H1 (cell line): ENCODE results near the gene MRI1. TPM values are rescaled to one million over a fixed set of nuclear protein-coding genes. Genes with fewer than 3 reads are reported as not detected.

Source experiments
- CTCF ChIA-PET: fragments of 300-600 bp; sonication (Branson Sonifier 250); formaldehyde crosslinking; loops from one replicate; lab custom pipeline; 2021; ENCODE audit not compliant: partially characterized antibody; lab: Charles Lee
- POLR2A ChIA-PET: fragments of 300-600 bp; sonication (Branson Sonifier 250); formaldehyde crosslinking; loops from one replicate; lab custom pipeline; 2021; ENCODE audit warnings: inconsistent platforms; ENCODE audit not compliant: partially characterized antibody; lab: Charles Lee
- DNase-seq, 2 experiments: peaks; one replicate each; pipeline versions ENCODE4 v3.0.0 to v3.0.0-alpha.2; 2010 to 2022; ENCODE audit warnings: low spot score in 2 of 2, low read depth in 1 of 2, mixed read lengths in 1 of 2
- FAIRE-seq: peaks from 2 replicates; lab custom pipeline; 2011; peaks lifted over from hg19 to GRCh38; lab: Jason Lieb, UNC
- H2AFZ ChIP-seq: 2 replicates; pipeline ENCODE4 v1.8.1; 2012; ENCODE audit warnings: low read length, inconsistent platforms
- H2AK5ac ChIP-seq: 2 replicates; pipeline ENCODE4 v1.6.1; 2013; ENCODE audit warnings: low read depth, low read length
- H2BK120ac ChIP-seq: replicated peaks from 2 replicates; pipeline ENCODE3; 2013; ENCODE audit warnings: low read depth, low read length, inconsistent platforms
- H2BK12ac ChIP-seq: 2 replicates; pipeline ENCODE4 v1.6.1; 2013; ENCODE audit warnings: low read depth, low read length
- H2BK15ac ChIP-seq: 2 replicates; pipeline ENCODE4 v1.6.1; 2013; ENCODE audit warnings: low read length
- H2BK20ac ChIP-seq: 2 replicates; pipeline ENCODE4 v1.6.1; 2013; ENCODE audit warnings: low read length
- H2BK5ac ChIP-seq: 2 replicates; pipeline ENCODE4 v1.6.1; 2013; ENCODE audit warnings: low read depth, low read length
- H3K14ac ChIP-seq: 2 replicates; pipeline ENCODE4 v1.6.1; 2013; ENCODE audit warnings: inconsistent platforms; ENCODE audit not compliant: insufficient read length
- H3K18ac ChIP-seq: 2 replicates; pipeline ENCODE4 v1.6.1; 2013; ENCODE audit warnings: low read length; ENCODE audit errors: extremely low read depth
- H3K23ac ChIP-seq: 2 replicates; pipeline ENCODE4 v1.6.1; 2013; ENCODE audit warnings: inconsistent platforms; ENCODE audit not compliant: insufficient read length
- H3K23me2 ChIP-seq: 2 replicates; pipeline ENCODE4 v1.6.1; 2013; ENCODE audit warnings: low read depth, low read length
- H3K27ac ChIP-seq: 2 replicates; pipeline ENCODE4 v1.6.1; 2011; ENCODE audit warnings: low read depth, low read length, inconsistent platforms
- H3K27me3 ChIP-seq, 4 experiments: replicated peaks in 1 of 4; 1 replicate in 1 of 4; 2 replicates in 3 of 4; pipeline versions ENCODE4 v1.6.1 to v1.8.1; 2011 to 2013; ENCODE audit warnings: low read length in 3 of 4, mild to moderate bottlenecking in 3 of 4, inconsistent platforms in 2 of 4, mixed read lengths in 2 of 4, moderate library complexity in 1 of 4; ENCODE audit not compliant: control insufficient read depth in 3 of 4, insufficient read depth in 3 of 4; ENCODE audit errors: extremely low read depth in 1 of 4
- H3K36me3 ChIP-seq, 4 experiments: 2 replicates each; pipeline versions ENCODE4 v1.6.1 to v1.8.1; 2011 to 2013; ENCODE audit warnings: mild to moderate bottlenecking in 4 of 4, low read length in 3 of 4, moderate library complexity in 2 of 4, control low read depth in 1 of 4, inconsistent platforms in 1 of 4; ENCODE audit not compliant: insufficient read depth in 4 of 4, control insufficient read depth in 2 of 4
- H3K4ac ChIP-seq: replicated peaks from 2 replicates; pipeline ENCODE3; 2013; ENCODE audit warnings: low read length, low read depth, mixed read lengths, inconsistent platforms; ENCODE audit not compliant: insufficient read length
- H3K4me1 ChIP-seq, 4 experiments: replicated peaks in 1 of 4; 1 replicate in 1 of 4; 2 replicates in 3 of 4; pipeline versions ENCODE4 v1.6.1 to v1.8.1; 2011 to 2013; ENCODE audit warnings: low read length in 3 of 4, inconsistent platforms in 2 of 4, mixed read lengths in 1 of 4; ENCODE audit not compliant: insufficient read depth in 4 of 4, control insufficient read depth in 3 of 4
- H3K4me2 ChIP-seq, 2 experiments: 2 replicates each; pipeline versions ENCODE4 v1.6.1 to v1.8.1; 2011 to 2013; ENCODE audit warnings: low read depth in 2 of 2, low read length in 2 of 2, control low read depth in 1 of 2, inconsistent platforms in 1 of 2, mild to moderate bottlenecking in 1 of 2; ENCODE audit not compliant: insufficient read depth in 1 of 2
- H3K4me3 ChIP-seq, 4 experiments: fragments of 200-600, 300-600 bp in 1 of 4; sonication (generic), shearing (Covaris generic), sonication (Bioruptor Twin) in 1 of 4; 2 replicates each; pipeline versions ENCODE4 v1.5.1 to v1.8.1; 2011 to 2016; ENCODE audit warnings: low read length in 4 of 4, low read depth in 3 of 4, control low read depth in 2 of 4, inconsistent platforms in 2 of 4, mild to moderate bottlenecking in 2 of 4, mixed read lengths in 1 of 4, moderate library complexity in 1 of 4; ENCODE audit not compliant: insufficient read depth in 2 of 4; ENCODE audit errors: extremely low read depth in 1 of 4
- H3K56ac ChIP-seq: replicated peaks from 2 replicates; pipeline ENCODE3; 2013; ENCODE audit warnings: low read depth, mild to moderate bottlenecking, mixed read lengths, low read length, inconsistent platforms; ENCODE audit not compliant: insufficient read length
- H3K79me1 ChIP-seq: 2 replicates; pipeline ENCODE4 v1.6.1; 2013; ENCODE audit warnings: low read depth, low read length, control low read depth
- H3K79me2 ChIP-seq, 2 experiments: 2 replicates each; pipeline versions ENCODE4 v1.6.1 to v1.8.1; 2012 to 2013; ENCODE audit warnings: low read length in 2 of 2, mild to moderate bottlenecking in 2 of 2, inconsistent platforms in 1 of 2; ENCODE audit not compliant: insufficient read depth in 2 of 2, control insufficient read depth in 1 of 2
- H3K9ac ChIP-seq, 4 experiments: replicated peaks in 1 of 4; 1 replicate in 1 of 4; 2 replicates in 3 of 4; pipeline versions ENCODE4 v1.6.1 to v1.8.1; 2011 to 2013; ENCODE audit warnings: low read depth in 3 of 4, low read length in 3 of 4, control low read depth in 2 of 4, mild to moderate bottlenecking in 2 of 4, moderate library complexity in 2 of 4, inconsistent platforms in 1 of 4; ENCODE audit errors: extremely low read depth in 1 of 4
- H3K9me3 ChIP-seq, 2 experiments: 2 replicates each; pipeline versions ENCODE4 v1.6.1 to v1.8.1; 2012 to 2013; ENCODE audit warnings: mild to moderate bottlenecking in 2 of 2, moderate library complexity in 2 of 2, control low read depth in 1 of 2, inconsistent platforms in 1 of 2, low read depth in 1 of 2, low read length in 1 of 2, mixed read lengths in 1 of 2; ENCODE audit not compliant: insufficient read depth in 2 of 2
- H4K20me1 ChIP-seq, 2 experiments: replicated peaks in 1 of 2; 2 replicates each; pipeline versions ENCODE3 to v1.8.1; 2011 to 2013; ENCODE audit warnings: inconsistent platforms in 2 of 2, low read length in 2 of 2, mild to moderate bottlenecking in 1 of 2; ENCODE audit not compliant: insufficient read depth in 2 of 2, control insufficient read depth in 1 of 2
- H4K5ac ChIP-seq: 2 replicates; pipeline ENCODE4 v1.6.1; 2013; ENCODE audit warnings: low read length, low read depth, mixed read lengths, inconsistent platforms; ENCODE audit not compliant: insufficient read length
- H4K8ac ChIP-seq: 2 replicates; pipeline ENCODE4 v1.8.0; 2013; ENCODE audit warnings: mild to moderate bottlenecking, moderate library complexity, low read length, inconsistent platforms; ENCODE audit not compliant: insufficient read depth; ENCODE audit errors: extremely low read depth
- H4K91ac ChIP-seq: replicated peaks from 2 replicates; pipeline ENCODE3; 2013; ENCODE audit warnings: low read length, mixed read lengths, inconsistent platforms; ENCODE audit not compliant: insufficient read length
- CHD2 ChIP-seq: IDR thresholded peaks from 2 replicates; pipeline ENCODE4 v1.6.1; 2012; ENCODE audit warnings: low read length, improper control_type of control experiment
- CREB1 ChIP-seq: IDR thresholded peaks from 2 replicates; pipeline ENCODE4 v1.6.1; 2012; ENCODE audit warnings: inconsistent platforms
- CTBP2 ChIP-seq: IDR thresholded peaks from 2 replicates; pipeline ENCODE4 v1.7.0; 2011; ENCODE audit warnings: borderline replicate concordance, mild to moderate bottlenecking, moderate library complexity, mixed read lengths, low read length; ENCODE audit not compliant: insufficient read depth, insufficient read length
- CTCF ChIP-seq, 3 experiments: IDR thresholded peaks; 1 replicate in 2 of 3; 2 replicates in 1 of 3; pipeline versions ENCODE4 v1.5.1 to v1.6.1; 2011; ENCODE audit warnings: low read length in 3 of 3, mild to moderate bottlenecking in 3 of 3, inconsistent platforms in 2 of 3, low read depth in 1 of 3, moderate library complexity in 1 of 3; ENCODE audit not compliant: insufficient read depth in 1 of 3; ENCODE audit errors: control extremely low read depth in 1 of 3
- EGR1 ChIP-seq: IDR thresholded peaks from 2 replicates; pipeline ENCODE4 v1.6.1; 2011; ENCODE audit warnings: low read depth, low read length, borderline replicate concordance
- JUND ChIP-seq: IDR thresholded peaks from 2 replicates; pipeline ENCODE4 v1.6.1; 2011; ENCODE audit warnings: mild to moderate bottlenecking, improper control_type of control experiment, low read length
- PHF8 ChIP-seq: fragments of 200-600 bp; sonication (generic); conservative IDR thresholded peaks from 2 replicates; pipeline ENCODE4 v1.7.1; 2012; ENCODE audit warnings: low read depth, mild to moderate bottlenecking, inconsistent platforms, low read length, moderate library complexity
- RAD21 ChIP-seq, 2 experiments: IDR thresholded peaks in 1 of 2; conservative IDR thresholded peaks in 1 of 2; 2 replicates each; pipeline ENCODE4 v1.6.1; 2011; ENCODE audit warnings: low read depth in 2 of 2, low read length in 2 of 2, improper control_type of control experiment in 1 of 2, inconsistent platforms in 1 of 2, mild to moderate bottlenecking in 1 of 2, moderate library complexity in 1 of 2
- RXRA ChIP-seq: IDR thresholded peaks from 2 replicates; pipeline ENCODE4 v1.6.1; 2011; ENCODE audit warnings: low read depth, mild to moderate bottlenecking, low read length, moderate library complexity; ENCODE audit not compliant: insufficient read depth
- SP4 ChIP-seq: IDR thresholded peaks from 2 replicates; pipeline ENCODE4 v1.6.1; 2012; ENCODE audit warnings: low read length, inconsistent platforms
- TAF7 ChIP-seq: optimal IDR thresholded peaks from 2 replicates; pipeline ENCODE3; 2011; ENCODE audit warnings: low read depth, mild to moderate bottlenecking, inconsistent platforms, low read length, moderate library complexity, borderline replicate concordance
- TBP ChIP-seq: IDR thresholded peaks from 2 replicates; pipeline ENCODE4 v1.6.1; 2011; ENCODE audit warnings: low read depth, low read length, improper control_type of control experiment
- polyA plus RNA-seq, 7 experiments: library from polyadenylated mRNA; depleted of rRNA in 3 of 7; stranded (reverse) in 5 of 7; unstranded in 2 of 7; fragments of >200 nt in 5 of 7; fragments of 200-250 nt in 2 of 7; gene quantifications; 1 replicate in 5 of 7; 2 replicates in 1 of 7; 4 replicates in 1 of 7; pipeline versions ENCODE4 v1.2.1 to v1.2.3, GENCODE V29; 2011 to 2013; ENCODE audit warnings: missing spikeins in 2 of 7, mixed read lengths in 2 of 7
- total RNA-seq: library from RNA; stranded (reverse); fragmentation: NEBNext Ultra II Directional; extraction: Animal tissue kit (Norgen Biotek cat#: 25700); gene quantifications from 2 replicates; pipeline ENCODE4 v1.2.1, GENCODE V29; 2021

The MRI1 gene
- total and polyA plus RNA-seq, 2 of the 8 experiments (the other 6 are each of a cell fraction or from before 2014, with no cell fraction given): 24.5 to 29.5 TPM

- no peak overlapping the region for H2AFZ ChIP-seq
- FAIRE-seq: no peak
- no peaks in the 10 kb centered on the region; a peak in 1 of 4 replicates for H3K79me2 ChIP-seq
- H3K18ac ChIP-seq: no peak overlapping the region
- no peak overlapping the region for H3K4me3 ChIP-seq
- H3K23ac ChIP-seq: no peak overlapping the region
- H2AK5ac ChIP-seq: no peak overlapping the region
- no peaks in the 10 kb centered on the region for H4K20me1 ChIP-seq
- H2BK15ac ChIP-seq: no peak overlapping the region
- H3K27me3 ChIP-seq: no peaks in the 10 kb centered on the region
- no peak overlapping the region for H3K56ac ChIP-seq
- H4K5ac ChIP-seq: no peak overlapping the region
- H3K4me1 ChIP-seq: peaks cover 0 to 5% (median 3%) of the 10 kb centered on the region in 4 experiments; a peak in 3 of 7 replicates
- H2BK5ac ChIP-seq: no peak overlapping the region
- ChIA-PET CTCF (interaction anchor here (0.7 kb wide), 1 partner anchor 463 kb away, joined by 3 read pairs; no protein-coding TSS in a partner anchor), POLR2A (interaction anchor here (0.6 to 0.7 kb wide), 3 partner anchors 11 to 51 kb away, joined by 3 to 4 read pairs (median 3); partner anchors contain the start of gene ZSWIM4)
- H3K9ac ChIP-seq: no peak overlapping the region
- H3K36me3 ChIP-seq: no peaks in the 10 kb centered on the region
- H3K14ac ChIP-seq: no peak overlapping the region
- no peak overlapping the region for H2BK120ac ChIP-seq
- H3K4ac ChIP-seq: no peak overlapping the region
- H3K23me2 ChIP-seq: peaks cover 6% of the 10 kb centered on the region; the same call in 1 of the 2 replicates
- no peak overlapping the region for H2BK12ac ChIP-seq
- no peak for DNase-seq
- no peak overlapping the region for H4K91ac ChIP-seq
- H3K27ac ChIP-seq: no peak overlapping the region
- H4K8ac ChIP-seq: no peak overlapping the region
- H3K4me2 ChIP-seq: no peak overlapping the region
- no peaks in the 10 kb centered on the region; a peak in 1 of 4 replicates for H3K9me3 ChIP-seq
- peaks cover 2% of the 10 kb centered on the region; the same call in 1 of the 2 replicates for H3K79me1 ChIP-seq
- H2BK20ac ChIP-seq: no peak overlapping the region
- TF ChIP-seq CHD2: no peak
- TF ChIP-seq CTCF (IDR thresholded peaks at IDR 0.05; ENCODE audit: control extremely low read depth in 1 of 3, insufficient read depth in 1 of 3, low read depth in 1 of 3, low read length in 3 of 3): no peak
- no peak for TF ChIP-seq RXRA
- TF ChIP-seq TAF7: no peak
- TF ChIP-seq RAD21 (IDR thresholded peaks at IDR 0.05 in 1 of 2, conservative IDR thresholded peaks at IDR 0.05 in 1 of 2; ENCODE audit: low read depth in 2 of 2, low read length in 2 of 2): no peak
- TF ChIP-seq CREB1: no peak
- no peak for TF ChIP-seq TBP
- no peak for TF ChIP-seq JUND
- no peak for TF ChIP-seq SP4
- no peak for TF ChIP-seq CTBP2
- TF ChIP-seq PHF8: no peak
- no peak for TF ChIP-seq EGR1
Measured at GRCh38 chr19:13744174-13744573, 20.1 kb upstream of the MRI1 start.
